ENCODE measurements around the gene SSBP3. TPM values are rescaled to one million over a fixed set of nuclear protein-coding genes. Genes with fewer than 3 reads are reported as not detected.
A peak's percentile ranks its signal among the peaks of the same experiment; 100 is the strongest.

The SSBP3 gene
- total and polyA plus RNA-seq, 9 of the 15 experiments (the other 6 are each of a cell fraction or from before 2014, with no cell fraction given), result 8.7 to 108 (median 33.8) TPM

DNA sequence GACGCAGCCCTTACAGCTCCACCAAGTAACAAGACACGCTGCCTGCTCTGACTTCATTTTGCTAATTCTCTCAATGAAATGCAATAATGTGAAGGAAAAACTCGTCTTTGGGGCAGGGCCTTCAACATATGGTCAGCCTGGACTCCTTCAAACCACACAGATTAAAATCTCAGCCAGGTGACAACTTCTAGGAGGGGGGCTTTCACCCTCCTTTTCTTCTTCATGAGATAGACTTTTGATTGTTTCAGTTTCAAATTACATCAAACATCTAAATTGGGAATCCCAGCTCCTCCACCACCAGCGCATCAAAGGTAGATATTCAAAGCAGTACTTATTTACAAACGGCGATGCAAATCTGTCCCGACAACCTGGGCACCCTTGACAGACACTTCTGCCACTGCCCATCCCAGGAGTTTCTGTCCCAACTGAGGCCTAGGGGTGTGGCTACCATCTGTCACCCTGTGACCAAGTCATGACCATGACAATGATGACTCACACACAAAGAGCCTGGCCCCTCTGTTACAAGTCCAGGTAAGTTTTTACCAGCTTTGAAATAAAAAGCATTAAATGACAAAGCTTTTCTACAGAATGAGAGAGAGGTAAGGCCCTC is 29.7 kb downstream of the SSBP3 start (continued):
- no peak for TF ChIP-seq POU5F1 (IDR thresholded peaks at IDR 0.05; ENCODE audit: borderline replicate concordance, low read depth, low read length, partially characterized antibody)
- no peak for TF ChIP-seq ZNF146 (CRISPR knock-in tag; IDR thresholded peaks at IDR 0.05; ENCODE audit: unreplicated experiment)
- TF ChIP-seq BDP1 (IDR thresholded peaks at IDR 0.05; ENCODE audit: insufficient read depth, insufficient read length), result no peak
- no peak for TF ChIP-seq ZNF695 (CRISPR knock-in tag; IDR thresholded peaks at IDR 0.05)
- no peak for TF ChIP-seq ETV1 (tag; conservative IDR thresholded peaks at IDR 0.05; ENCODE audit: low read depth)
- TF ChIP-seq, protein P1, sequence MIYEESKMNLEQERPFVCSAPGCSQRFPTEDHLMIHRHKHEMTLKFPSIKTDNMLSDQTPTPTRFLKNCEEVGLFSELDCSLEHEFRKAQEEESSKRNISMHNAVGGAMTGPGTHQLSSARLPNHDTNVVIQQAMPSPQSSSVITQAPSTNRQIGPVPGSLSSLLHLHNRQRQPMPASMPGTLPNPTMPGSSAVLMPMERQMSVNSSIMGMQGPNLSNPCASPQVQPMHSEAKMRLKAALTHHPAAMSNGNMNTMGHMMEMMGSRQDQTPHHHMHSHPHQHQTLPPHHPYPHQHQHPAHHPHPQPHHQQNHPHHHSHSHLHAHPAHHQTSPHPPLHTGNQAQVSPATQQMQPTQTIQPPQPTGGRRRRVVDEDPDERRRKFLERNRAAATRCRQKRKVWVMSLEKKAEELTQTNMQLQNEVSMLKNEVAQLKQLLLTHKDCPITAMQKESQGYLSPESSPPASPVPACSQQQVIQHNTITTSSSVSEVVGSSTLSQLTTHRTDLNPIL (CRISPR knock-in tag; IDR thresholded peaks at IDR 0.05), result no peak
- TF ChIP-seq NFYB (IDR thresholded peaks at IDR 0.05; ENCODE audit: extremely low read depth, insufficient read length), result no peak
- no peak for TF ChIP-seq DNMT1 (IDR thresholded peaks at IDR 0.05)
- TF ChIP-seq ZNF431 (CRISPR knock-in tag; IDR thresholded peaks at IDR 0.05), result no peak
- no peak for TF ChIP-seq RBFOX2 (IDR thresholded peaks at IDR 0.05; ENCODE audit: low read depth, low read length)
- TF ChIP-seq, protein P2, sequence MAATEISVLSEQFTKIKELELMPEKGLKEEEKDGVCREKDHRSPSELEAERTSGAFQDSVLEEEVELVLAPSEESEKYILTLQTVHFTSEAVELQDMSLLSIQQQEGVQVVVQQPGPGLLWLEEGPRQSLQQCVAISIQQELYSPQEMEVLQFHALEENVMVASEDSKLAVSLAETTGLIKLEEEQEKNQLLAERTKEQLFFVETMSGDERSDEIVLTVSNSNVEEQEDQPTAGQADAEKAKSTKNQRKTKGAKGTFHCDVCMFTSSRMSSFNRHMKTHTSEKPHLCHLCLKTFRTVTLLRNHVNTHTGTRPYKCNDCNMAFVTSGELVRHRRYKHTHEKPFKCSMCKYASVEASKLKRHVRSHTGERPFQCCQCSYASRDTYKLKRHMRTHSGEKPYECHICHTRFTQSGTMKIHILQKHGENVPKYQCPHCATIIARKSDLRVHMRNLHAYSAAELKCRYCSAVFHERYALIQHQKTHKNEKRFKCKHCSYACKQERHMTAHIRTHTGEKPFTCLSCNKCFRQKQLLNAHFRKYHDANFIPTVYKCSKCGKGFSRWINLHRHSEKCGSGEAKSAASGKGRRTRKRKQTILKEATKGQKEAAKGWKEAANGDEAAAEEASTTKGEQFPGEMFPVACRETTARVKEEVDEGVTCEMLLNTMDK (IDR thresholded peaks at IDR 0.05; ENCODE audit: borderline replicate concordance, insufficient read depth, low read depth, low read length, poor library complexity, severe bottlenecking), result no peak
- 0 out of 2 replicates have a peak, but pooled peaks have one; percentile 15 for TF ChIP-seq MYC (IDR thresholded peaks at IDR 0.05; ENCODE audit: low read depth, low read length)
- TF ChIP-seq MYC (CRISPR knock-in tag; IDR thresholded peaks at IDR 0.05; ENCODE audit: borderline replicate concordance, low read depth), result no peak
- TF ChIP-seq, protein P3, sequence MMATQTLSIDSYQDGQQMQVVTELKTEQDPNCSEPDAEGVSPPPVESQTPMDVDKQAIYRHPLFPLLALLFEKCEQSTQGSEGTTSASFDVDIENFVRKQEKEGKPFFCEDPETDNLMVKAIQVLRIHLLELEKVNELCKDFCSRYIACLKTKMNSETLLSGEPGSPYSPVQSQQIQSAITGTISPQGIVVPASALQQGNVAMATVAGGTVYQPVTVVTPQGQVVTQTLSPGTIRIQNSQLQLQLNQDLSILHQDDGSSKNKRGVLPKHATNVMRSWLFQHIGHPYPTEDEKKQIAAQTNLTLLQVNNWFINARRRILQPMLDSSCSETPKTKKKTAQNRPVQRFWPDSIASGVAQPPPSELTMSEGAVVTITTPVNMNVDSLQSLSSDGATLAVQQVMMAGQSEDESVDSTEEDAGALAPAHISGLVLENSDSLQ (IDR thresholded peaks at IDR 0.05), result peak; percentile 79
- TF ChIP-seq MEIS2 (IDR thresholded peaks at IDR 0.05; ENCODE audit: partially characterized antibody), result peak; percentile 67
- TF ChIP-seq SMARCE1 (IDR thresholded peaks at IDR 0.05), result no peak
- TF ChIP-seq MLX (CRISPR knock-in tag; conservative IDR thresholded peaks at IDR 0.05), result no peak
- no peak for TF ChIP-seq ELF1 (tag; IDR thresholded peaks at IDR 0.05)
- no peak for TF ChIP-seq LCOR (CRISPR knock-in tag; IDR thresholded peaks at IDR 0.05)
- peak in 1 of 2 experiments; percentile 22; a peak in 1 of 4 replicates for TF ChIP-seq FOXA3 (CRISPR knock-in tag; conservative IDR thresholded peaks at IDR 0.05 in 1 of 2, IDR thresholded peaks at IDR 0.05 in 1 of 2)
- 0 out of 4 replicates have a peak, but pooled peaks of 1 of the 2 experiments have one; percentile 25 for TF ChIP-seq HDAC1 (IDR thresholded peaks at IDR 0.05)
- TF ChIP-seq MITF (IDR thresholded peaks at IDR 0.05), result no peak
